ENCODE measurements around the gene ZNF691.

ZNF691 gene

DNA sequence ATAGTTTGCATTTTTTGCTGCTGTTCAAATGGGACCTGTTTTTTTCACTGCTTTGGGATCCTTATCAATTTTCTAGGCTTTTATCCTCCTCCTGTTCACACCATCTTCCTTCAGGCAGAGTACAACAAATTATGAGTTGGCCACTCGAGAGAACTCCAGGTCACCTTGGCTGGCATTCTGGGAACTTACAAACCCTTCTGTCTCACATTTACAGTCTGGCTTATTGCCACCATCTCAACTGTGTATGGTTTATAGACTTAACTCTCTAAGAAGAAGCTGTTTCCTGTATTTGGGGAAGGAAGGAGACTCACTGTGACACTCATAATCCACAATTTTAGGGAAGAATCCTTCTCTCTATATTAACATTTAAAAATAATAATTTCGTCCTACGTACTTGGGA is 5.4 kb upstream of the ZNF691 start:
- TF ChIP-seq, protein P1, sequence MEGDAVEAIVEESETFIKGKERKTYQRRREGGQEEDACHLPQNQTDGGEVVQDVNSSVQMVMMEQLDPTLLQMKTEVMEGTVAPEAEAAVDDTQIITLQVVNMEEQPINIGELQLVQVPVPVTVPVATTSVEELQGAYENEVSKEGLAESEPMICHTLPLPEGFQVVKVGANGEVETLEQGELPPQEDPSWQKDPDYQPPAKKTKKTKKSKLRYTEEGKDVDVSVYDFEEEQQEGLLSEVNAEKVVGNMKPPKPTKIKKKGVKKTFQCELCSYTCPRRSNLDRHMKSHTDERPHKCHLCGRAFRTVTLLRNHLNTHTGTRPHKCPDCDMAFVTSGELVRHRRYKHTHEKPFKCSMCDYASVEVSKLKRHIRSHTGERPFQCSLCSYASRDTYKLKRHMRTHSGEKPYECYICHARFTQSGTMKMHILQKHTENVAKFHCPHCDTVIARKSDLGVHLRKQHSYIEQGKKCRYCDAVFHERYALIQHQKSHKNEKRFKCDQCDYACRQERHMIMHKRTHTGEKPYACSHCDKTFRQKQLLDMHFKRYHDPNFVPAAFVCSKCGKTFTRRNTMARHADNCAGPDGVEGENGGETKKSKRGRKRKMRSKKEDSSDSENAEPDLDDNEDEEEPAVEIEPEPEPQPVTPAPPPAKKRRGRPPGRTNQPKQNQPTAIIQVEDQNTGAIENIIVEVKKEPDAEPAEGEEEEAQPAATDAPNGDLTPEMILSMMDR (IDR thresholded peaks at IDR 0.05; ENCODE audit: control insufficient read depth, insufficient read depth, low read depth, low read length, missing control alignments), result no peak
- no peak overlapping the region for H3K4me3 ChIP-seq (ENCODE audit: control insufficient read depth, low read depth, low read length)
- no peak for DNase-seq (ENCODE audit: low read depth)

DNA sequence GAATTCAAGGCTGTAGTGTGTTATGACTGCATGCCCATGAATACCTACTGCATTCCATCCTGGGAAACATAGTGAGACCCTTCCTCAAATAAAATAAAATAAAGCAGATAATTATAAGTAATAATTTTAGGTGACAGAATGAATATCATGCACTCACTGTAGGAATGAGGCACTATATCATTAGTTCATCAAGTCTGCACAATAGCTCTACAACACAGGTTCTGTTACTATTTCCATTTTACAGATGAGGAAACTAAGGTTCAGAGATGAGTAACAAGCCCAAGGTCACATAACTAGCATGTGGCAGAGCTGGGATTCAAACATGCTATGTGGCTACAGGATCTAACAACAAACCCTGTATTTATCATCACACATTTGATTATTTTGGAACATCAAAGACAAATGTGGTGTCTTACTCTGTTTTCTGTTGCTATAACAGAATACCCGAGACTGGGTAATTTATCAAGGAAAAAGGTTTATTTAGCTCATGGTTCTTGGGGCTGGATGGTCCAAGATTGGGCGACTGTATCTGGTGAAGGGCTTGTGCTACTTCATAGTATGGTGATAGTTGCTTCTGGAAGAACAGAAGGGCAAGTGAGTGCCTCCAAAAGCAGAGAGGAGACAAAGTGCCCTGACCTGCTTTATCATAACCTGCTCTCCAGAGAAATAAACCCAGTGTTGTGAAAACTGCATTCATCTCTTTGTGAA is 4.8 kb upstream of the ZNF691 start:
- TF ChIP-seq, protein P1 (IDR thresholded peaks at IDR 0.05; ENCODE audit: control insufficient read depth, insufficient read depth, low read depth, low read length, missing control alignments), result no peak
- no peak for DNase-seq (ENCODE audit: low read depth)

DNA sequence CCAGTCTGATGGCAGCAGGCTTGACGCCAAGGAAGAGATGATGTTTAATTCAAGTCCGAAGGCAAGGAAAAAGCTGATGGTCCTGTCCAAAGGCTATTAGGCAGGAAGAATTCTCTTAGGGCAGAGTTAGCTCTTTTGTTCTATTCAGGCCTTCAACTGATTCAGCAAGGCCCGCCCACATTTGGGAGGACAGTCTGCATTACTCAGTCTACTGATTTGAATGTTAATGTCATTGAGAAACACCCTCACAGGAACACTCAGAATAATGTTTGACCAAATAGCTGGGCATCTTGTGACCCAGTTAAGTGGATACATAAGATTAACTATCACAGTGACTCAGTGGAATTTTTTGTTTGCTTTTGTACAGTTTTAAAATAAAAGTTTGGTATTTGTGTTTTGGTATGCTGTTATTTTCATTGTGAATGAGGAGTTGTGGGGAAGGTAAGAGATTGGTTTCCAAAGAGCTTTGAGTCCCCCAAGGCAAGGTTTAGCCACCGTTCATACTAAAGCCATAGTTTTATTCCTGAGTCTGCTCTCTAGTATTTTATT is 1.7 kb upstream of the ZNF691 start:
- TF ChIP-seq, protein P1 (IDR thresholded peaks at IDR 0.05; ENCODE audit: control insufficient read depth, insufficient read depth, low read depth, low read length, missing control alignments), result no peak
- no peak overlapping the region for H3K4me3 ChIP-seq (ENCODE audit: control insufficient read depth, low read depth, low read length)
- no peak for DNase-seq (ENCODE audit: low read depth)

More for the DNA sequence above, 4.8 kb upstream of the ZNF691 start:
- H3K4me3 ChIP-seq (ENCODE audit: control insufficient read depth, low read depth, low read length), result no peak overlapping the region

- DNase-seq (ENCODE audit: low read depth), result no peak
- TF ChIP-seq, protein P1 (IDR thresholded peaks at IDR 0.05; ENCODE audit: control insufficient read depth, insufficient read depth, low read depth, low read length, missing control alignments), result no peak
- H3K4me3 ChIP-seq (ENCODE audit: control insufficient read depth, low read depth, low read length), result no peak overlapping the region
Observed at GRCh38 chr1:42845193-42845592, 1.2 kb upstream of the ZNF691 start.

DNA sequence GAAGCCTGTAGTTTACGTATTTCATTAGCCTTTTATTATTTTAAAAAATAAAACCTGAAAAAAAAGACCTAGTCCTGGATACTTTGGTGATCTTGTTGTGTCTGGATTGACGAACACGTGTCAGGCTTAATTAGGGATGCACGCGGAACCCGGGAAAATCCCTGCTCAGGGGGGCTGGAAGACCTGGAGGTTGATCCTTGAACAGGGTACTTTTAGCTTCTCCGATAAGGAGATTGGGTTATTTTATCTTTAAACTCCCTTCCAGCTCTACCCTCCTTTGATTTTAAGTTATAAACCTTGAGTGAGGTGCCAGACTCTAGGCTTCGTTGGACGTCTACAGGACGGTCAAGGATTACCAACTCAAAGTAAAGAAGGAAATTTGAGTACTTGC is 552 bp upstream of the ZNF691 start:
- TF ChIP-seq, protein P1 (IDR thresholded peaks at IDR 0.05; ENCODE audit: control insufficient read depth, insufficient read depth, low read depth, low read length, missing control alignments), result no peak
- no peak for DNase-seq (ENCODE audit: low read depth)
- peak overlapping the region; percentile 97 for H3K4me3 ChIP-seq (ENCODE audit: control insufficient read depth, low read depth, low read length)

- TF ChIP-seq, protein P1 (IDR thresholded peaks at IDR 0.05; ENCODE audit: control insufficient read depth, insufficient read depth, low read depth, low read length, missing control alignments), result no peak
- H3K4me3 ChIP-seq (ENCODE audit: control insufficient read depth, low read depth, low read length), result peak overlapping the region; percentile 97
- DNase-seq (ENCODE audit: low read depth), result no peak
Observed at GRCh38 chr1:42847111-42847595, 740 bp downstream of the ZNF691 start.
